GM18519 (cell line): ENCODE data around the gene HCFC2.
"Not testable (repeated sequence)": the region's sequence is repeated elsewhere in the genome, so short reads cannot be mapped to it uniquely, and the experiment has no call there.

Experiments
- ATAC-seq: cut with Tn5 transposase; IDR thresholded peaks from one replicate; pipeline ENCODE4 v1.9.1; 2021; ENCODE audit warnings: mild to moderate bottlenecking, moderate library complexity; ENCODE audit not compliant: unreplicated experiment, low FRiP score

The HCFC2 gene

DNA sequence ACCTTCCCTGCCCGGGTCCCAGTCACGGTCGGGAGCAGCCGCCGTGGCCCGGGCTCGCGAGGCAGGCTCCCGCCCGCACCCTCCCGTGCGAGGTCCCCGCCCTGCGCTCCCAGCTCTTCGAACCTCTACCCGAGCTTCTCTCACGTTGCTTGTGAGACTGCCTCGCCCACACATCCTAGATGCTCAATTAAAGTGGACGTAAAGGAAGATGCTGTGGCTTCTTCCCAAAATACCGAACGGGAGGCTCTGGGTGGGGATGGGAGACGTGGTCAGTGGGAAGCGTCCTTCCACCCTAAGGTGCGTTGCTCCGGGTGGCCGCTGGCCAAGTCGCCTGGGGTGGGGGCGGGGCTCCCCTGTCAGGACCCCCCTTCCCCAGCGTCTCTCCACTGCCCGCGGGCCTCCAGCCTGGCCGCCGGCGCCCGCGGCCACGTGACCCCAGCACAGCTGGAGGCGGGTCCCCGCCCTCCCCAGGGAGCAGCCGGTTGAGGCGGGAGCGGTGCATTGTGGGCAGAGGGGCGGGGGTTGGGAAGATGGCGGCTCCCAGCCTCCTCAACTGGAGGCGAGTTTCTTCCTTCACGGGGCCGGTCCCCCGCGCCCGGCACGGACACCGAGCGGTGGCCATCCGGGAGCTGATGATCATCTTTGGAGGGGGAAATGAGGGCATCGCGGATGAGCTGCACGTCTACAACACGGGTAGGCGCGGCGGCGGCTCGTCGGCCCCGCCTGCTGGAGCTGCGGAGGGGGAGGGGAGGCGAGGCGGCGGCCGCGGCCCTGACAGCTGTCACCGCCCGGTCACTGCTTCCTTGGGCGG is at the start of gene HCFC2:
HCFC2 (plus strand) TSS at position 501 of the 811 bp plus-strand sequence; CDS start at position 531, 30 bp downstream.
- peak; percentile 78 for ATAC-seq

DNA sequence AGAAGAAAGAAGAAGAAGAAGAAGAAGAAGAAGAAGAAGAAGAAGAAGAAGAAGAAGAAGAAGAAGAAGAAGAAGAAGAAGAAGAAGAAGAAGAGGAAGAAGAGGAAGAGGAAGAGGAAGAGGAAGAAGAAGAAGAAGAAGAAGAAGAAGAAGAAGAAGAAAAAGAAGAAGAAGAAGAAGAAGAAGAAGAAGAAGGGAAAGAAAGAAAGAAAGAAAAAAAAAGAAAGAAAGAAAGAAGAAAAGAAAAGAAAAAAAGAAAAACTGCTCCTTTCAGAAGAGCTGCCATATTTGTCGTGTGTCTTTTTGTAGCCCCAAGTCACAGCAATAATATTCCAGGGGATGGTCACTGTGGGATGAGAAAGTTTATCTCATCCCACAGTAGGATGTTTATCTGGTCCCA is 42.5 kb upstream of the HCFC2 start:
- ATAC-seq: not testable (repeated sequence)

DNA sequence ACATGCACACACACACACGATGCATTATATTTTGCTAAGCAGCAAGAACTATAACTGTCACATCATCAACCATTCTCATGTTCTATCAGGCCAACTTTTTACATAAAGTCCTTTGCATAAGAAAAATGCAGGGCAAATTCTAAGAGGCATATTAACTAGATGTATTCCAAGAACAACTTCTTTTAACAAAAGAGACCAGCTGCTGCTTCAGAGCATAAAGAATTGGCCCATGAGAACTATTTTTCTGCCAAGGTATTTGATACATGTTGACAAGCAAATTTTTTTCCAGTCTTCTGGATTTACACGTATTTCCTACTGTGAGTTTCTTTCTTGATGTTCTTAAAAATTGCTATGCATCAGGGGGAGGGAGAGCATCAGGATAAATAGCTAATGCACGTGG is 41.5 kb upstream of the HCFC2 start:
- no peak for ATAC-seq

DNA sequence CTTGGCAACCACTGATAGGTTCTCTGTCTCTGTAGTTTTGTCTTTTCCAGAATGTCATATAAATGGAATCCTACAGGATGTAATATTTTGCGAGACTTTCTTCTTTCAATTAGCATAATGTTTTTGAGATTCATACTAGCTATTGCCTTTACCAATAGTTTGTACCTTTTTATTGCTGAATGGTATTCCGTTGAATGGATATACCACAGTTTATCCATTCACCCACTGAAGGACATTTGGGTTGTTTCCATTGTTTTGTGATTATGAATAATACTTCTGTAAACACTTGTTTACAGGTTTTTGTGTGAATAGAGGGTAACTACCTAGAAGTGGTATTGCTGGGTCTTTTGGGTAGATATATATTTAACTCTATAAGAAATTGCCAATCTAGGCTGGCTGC is 40.6 kb upstream of the HCFC2 start:
- no peak for ATAC-seq

DNA sequence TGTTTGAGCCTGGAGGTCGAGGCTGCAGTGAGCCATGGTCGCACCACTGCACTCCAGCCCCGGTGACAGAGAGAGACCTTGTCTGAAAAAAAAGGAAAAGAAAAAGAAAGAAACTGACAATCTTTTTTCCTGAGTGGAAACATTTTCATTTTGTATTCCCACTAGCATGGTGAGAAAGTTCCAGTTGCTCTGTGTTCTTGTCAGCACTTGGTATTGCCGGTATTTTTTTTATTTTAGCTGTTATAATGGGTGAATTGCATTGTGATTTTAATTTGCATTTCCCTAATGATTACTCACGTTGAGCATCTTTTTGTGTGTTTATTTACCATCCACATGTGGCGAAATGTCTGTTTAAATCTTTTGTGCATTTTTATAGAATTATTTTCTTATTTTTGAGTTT is 40.0 kb upstream of the HCFC2 start:
- ATAC-seq: no peak

DNA sequence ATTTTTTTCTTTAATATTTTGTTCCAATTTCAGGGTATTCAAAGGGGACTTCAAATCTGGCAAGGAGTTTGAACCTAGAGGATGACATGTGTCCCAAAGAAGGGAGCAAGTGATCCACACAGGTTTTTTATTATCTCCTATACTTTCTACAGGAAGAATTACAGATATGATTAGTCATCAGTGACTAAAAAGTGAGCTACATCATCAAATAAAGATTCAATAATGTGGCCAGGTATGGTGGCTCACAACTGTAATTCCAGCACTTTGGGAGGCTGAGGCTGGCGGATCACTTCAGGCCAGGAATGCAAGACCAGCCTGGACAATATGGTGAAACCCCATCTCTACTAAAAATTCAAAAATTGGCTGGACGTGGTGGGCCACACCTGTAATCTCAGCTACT is 38.6 kb upstream of the HCFC2 start:
- ATAC-seq: no peak

DNA sequence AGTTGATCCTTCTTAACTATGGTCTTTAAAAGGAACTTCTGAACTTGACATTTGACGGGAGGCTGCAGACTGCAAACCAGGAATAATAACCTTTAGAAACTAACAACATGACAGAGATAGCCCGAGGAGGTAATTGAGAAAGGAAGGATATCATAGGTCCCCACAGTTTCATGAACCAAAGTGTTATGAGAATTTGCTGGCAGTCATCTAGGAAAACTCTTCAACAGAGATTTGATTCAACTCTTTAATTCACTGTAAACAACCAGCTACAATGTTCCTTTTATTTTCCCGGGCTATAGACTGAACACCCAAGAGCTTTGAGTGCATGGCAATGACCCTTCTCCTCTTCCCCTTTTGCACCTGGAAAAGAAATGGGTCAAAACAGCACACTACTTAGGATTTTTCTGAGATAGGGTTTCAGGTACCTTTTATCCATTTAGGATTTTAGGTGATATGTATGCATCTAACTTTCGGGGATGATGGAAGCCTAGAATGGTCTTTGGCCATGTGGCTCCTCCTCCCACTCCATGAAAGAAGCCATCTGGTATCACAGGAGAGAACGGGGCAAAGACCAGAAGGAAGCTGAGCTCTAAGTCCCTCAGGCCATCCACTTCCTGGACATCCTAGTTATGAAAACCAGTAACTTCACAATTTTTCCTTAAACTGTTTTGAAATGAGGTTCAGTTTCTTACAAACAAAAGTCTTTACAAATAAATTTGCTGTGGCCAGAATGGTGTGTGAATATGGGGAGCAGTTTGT is 37.3 kb upstream of the HCFC2 start:
- no peak for ATAC-seq

DNA sequence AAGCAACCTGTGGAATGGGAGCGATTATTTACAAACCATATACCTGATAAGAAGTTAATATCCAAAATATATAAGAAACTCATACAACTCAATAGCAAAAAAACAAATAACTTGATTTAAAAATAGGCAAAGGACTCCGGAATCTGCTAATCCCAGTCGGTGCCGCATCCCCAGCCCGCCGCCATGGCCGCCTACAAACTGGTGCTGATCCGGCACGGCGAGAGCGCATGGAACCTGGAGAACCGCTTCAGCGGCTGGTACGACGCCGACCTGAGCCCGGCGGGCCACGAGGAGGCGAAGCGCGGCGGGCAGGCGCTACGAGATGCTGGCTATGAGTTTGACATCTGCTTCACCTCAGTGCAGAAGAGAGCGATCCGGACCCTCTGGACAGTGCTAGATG is 33.7 kb upstream of the HCFC2 start:
- not testable (repeated sequence) for ATAC-seq

DNA sequence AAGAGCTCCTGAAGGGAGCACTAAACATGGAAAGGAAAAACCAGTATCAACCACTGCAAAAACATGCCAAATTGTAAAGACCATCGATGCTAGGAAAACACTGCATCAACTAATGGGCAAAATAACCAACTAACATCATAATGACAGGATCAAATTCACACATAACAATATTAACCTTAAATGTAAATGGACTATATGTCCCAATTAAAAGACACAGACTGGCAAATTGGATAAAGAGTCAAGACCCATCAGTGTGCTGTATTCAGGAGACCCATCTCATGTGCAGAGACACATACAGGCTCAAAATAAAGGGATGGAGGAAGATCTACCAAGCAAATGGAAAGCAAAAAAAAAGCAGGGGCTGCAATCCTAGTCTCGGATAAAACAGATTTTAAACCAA is 28.2 kb upstream of the HCFC2 start:
- ATAC-seq: not testable (repeated sequence)

DNA sequence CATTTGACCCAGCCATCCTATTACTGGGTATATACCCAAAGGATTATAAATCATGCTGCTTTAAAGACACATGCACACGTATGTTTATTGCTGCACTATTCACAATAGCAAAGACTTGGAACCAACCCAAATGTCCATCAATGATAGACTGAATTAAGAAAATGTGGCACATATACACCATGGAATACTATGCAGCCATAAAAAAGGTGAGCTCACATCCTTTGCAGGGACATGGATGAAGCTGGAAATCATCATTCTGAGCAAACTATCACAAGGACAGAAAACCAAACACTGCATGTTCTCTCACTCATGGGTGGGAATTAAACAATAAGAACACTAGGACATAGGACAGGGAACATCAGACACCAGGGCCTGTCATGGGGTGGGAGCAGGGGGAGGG is 24.6 kb upstream of the HCFC2 start:
- not testable (repeated sequence) for ATAC-seq

DNA sequence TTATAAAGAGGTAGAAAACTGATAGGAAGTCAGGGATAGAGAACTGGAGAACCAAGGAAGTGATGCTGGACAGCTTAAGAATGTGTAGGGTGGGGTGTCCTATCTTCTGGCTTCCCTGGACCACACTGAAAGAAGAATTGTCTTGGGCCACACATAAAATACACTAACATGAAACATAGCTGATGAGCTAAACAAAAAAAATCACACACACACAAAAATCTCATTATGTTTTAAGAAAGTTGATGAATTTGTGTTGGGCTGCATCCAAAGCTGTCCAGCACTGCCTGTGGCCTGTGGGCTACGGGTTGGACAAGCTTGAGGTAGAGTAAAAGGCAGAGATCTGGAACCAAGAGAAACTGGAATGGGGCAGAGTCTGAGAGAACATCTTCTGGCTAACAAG is 21.8 kb upstream of the HCFC2 start:
- no peak for ATAC-seq

DNA sequence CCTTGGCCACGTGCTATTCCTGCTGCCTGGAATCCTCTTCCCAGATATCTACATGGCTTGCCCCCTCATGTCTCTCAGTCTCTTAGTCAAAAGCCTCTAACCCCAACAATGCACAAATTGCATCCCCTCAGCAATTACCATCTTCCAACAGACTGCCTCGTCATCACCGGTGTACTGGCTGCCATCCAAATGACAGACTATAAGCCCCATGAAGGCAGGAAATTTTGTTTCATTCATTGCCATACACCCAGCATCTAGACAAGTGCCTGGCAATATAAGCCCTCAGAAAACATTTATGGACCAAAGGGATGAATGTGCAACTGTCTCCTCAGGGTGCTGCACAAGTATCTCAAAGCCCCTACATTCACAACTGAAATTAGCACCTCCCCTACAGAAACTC is 20.2 kb upstream of the HCFC2 start:
- no peak for ATAC-seq

DNA sequence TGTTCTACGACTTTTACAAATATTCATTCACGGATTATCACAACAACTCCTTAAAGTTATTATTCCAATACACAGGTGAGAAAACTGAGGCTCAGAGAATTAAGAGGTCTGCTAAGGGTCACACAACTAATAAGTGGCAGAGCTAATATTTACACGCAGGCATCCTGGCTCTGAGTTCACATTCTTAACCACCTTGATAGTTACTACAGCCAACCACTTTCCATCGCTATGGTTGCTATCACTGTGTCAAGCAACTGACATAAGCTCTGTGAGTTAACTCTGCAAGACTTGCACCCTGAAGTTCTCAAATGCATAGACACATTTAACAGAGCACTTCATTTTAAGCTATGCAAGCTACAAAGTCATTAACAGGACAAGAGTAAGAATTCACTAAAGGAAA is 18.0 kb upstream of the HCFC2 start:
- ATAC-seq: no peak

DNA sequence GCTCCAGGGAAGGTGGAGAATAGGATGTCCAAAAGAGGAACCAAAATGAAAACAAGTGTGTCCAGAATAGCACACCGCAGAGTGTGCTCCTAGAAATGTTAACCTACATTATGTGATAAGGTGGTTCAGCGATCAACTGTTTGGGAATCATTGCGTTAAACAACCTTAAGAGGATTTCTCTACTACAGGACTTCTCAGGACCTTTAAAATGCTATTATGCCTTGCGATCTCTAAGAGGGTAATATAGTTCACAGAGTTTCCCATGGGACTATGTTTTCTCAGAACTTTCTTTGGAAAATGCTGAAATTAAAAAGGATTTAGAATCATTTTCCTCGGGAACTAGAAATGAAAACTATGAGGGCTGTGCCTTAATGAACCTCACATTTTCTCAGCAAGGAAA is 16.2 kb upstream of the HCFC2 start:
- no peak for ATAC-seq

DNA sequence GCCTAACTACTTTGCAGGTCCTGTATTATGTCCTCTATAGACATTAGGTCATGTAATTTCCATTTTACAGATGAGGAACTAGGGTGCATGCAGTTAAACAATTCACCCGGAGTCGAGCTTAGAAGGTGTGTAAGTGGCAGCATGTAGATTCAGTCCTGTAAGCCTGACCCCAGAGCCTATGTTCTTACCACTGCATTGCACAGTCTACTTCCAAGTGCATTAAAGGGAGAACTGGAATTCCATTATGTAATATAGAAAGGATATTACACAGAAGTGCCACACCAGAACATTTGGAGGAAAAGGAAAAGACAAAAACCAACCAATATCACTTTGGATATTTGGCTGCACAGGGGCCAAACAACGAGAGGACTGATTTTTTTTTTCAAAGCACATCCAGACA is 15.5 kb upstream of the HCFC2 start:
- no peak for ATAC-seq

DNA sequence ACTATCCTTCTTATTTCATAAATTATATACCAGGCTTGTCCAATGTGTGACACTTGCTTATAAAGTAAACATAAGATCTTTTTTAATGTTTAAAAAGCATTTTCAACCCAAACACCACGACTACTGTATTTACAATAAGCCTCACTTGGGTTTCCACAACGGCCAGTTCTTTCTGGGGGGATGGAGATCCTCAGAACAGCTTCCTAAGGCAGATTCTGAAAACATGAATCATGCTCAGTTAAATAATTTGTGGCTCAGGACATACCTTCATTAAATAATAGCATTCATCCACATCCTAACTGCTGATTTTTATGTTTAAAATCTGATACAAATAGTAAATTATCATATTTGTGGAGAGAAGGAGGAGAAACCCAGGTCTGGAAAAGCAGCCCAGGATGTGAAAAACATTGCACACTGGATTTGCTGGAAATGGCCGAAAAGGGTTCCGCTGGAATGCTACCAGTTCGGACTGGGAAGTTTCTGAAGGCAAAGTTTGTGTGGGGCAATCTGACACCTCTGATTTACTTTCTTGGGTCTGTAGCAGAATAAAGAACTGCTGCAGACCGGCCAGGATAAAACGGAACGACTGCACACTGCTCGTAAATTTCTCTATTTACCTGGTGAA is 14.9 kb upstream of the HCFC2 start:
- no peak for ATAC-seq

DNA sequence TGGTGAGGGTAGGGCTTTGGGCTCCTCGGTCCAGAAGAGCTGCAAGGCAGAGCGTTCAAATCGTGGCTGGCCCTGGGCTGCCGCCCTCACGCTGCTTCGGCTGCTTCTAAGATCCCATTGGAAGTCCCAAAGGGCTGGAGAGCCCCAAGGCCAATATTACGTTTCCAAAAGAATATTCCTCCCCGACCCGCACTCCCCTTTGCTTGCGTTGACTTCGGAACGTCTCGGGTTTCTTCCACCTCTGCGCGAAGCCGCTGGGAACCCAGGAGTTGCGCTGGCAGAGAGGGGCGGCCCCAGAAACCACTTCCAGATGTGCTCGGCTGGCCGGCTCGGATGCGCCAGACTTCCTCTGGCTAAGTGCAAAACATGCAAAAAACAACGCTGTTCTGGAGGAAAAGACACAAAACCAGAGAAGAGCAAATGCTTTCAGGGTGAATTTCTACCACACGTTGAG is 14.4 kb upstream of the HCFC2 start, which contains the start of gene GLT8D2:
GLT8D2 (minus strand) TSS at position 285 of the 454 bp plus-strand sequence. CDS start 30,539 bp downstream, outside the sequence.
- no peak for ATAC-seq

DNA sequence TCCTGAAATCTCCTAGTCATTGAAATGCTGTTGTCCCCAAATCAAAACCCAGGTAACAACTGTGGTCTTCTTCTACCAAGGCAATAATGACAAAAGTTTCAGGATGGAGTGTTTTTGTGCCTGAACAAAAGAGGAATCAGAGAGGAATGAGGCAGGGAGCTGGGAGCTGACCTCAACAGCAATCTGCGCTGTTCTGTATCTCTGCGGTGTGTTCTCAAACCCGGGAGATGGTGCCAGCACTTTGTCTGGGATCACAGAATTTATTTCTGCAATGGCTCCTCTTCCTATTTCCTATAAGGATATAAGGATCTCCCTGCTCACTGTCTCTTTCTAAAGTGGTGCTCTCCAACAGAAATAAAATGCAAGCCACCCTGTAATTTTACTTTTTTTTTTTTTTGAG is 13.9 kb upstream of the HCFC2 start:
- no peak for ATAC-seq

DNA sequence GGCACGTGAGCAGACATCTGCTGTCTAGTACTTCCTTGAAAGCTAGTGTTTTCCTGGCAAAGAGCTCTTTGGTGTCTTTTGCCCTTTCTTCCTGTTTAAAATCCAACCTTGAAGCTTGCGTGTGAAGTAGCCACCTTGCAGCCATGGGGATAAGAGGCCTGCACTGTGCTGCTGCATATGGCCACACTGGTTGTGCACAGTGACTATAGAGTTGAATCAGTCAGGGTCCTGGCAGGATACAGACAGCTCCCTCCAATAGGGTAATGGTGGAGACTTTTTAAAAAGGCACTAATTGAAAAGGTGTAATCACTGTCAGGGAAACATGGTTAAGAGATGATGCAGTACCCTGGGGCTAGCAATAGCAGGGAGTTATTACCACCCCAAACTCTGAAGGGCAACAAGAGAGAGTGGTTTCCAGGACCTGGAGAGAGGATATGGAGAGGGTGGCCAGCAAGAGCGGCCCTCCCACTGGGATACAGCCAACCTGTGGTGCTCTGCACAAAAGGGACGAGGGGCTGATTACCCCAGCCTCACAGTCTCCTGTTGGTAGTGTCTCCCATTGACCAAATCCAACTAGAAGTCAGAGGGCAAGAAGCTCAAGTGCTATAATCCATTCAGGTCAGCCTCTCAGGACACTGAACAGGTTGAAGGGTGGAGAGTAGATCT is 9.5 kb upstream of the HCFC2 start:
- no peak for ATAC-seq

DNA sequence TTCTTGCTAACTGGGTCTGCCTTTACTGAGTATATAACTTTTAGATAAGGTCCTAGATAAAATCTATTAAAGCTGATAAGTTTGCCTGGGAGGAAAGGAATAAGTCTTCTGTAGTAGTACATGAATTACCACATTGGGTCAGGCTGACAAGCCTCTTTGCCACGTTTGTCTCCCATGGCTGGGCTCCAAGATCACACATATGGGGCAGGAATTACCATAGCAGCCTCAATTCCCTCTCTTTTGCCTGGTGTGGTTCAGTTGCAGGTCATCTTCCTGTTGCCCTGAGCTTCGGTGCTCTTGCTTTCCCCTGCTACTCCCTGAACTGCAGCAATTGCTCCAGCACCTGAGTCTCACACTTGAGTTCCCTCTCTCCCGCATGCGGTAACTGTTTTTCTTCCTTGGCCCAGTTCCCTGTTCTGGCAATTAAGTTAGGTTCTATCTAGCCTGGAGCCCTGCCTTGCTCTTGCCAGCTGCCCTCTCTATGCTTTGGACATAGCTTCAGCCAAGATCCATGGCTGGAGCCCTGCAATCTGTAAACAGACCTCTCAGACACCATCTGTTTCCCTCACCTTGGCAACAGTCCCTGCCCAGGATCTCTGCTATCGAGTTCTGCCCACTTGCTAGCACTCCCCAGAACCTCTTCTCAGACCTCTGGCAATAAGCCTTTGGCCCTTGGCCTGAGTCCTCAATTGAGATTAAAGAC is 8.5 kb upstream of the HCFC2 start:
- ATAC-seq: no peak
